GM06990 (cell line): Measurements from ENCODE around the gene ARID5B.

Source experiments
- DNase-seq: peaks from one replicate; pipeline ENCODE4 v3.0.0-alpha.2; 2011; ENCODE audit not compliant: insufficient read length; ENCODE audit errors: extremely low read depth
- H3K27me3 ChIP-seq: replicated peaks from 2 replicates; pipeline ENCODE4 v1.6.0; 2011; ENCODE audit warnings: low read length; ENCODE audit not compliant: control insufficient read depth, insufficient read depth
- H3K36me3 ChIP-seq: 2 replicates; pipeline ENCODE4 v1.5.1; 2011; ENCODE audit warnings: low read length; ENCODE audit not compliant: control insufficient read depth, insufficient read depth
- H3K4me3 ChIP-seq: replicated peaks from 2 replicates; pipeline ENCODE4 v1.5.1; 2011; ENCODE audit warnings: low read depth, mild to moderate bottlenecking, control low read depth, low read length
- TF ChIP-seq, protein P1 (sequence below): IDR thresholded peaks from 2 replicates; pipeline ENCODE4 v1.5.1; 2011; ENCODE audit warnings: low read length, control low read depth, mild to moderate bottlenecking, inconsistent platforms; ENCODE audit not compliant: insufficient read depth, poor library complexity, severe bottlenecking

The ARID5B gene

DNA sequence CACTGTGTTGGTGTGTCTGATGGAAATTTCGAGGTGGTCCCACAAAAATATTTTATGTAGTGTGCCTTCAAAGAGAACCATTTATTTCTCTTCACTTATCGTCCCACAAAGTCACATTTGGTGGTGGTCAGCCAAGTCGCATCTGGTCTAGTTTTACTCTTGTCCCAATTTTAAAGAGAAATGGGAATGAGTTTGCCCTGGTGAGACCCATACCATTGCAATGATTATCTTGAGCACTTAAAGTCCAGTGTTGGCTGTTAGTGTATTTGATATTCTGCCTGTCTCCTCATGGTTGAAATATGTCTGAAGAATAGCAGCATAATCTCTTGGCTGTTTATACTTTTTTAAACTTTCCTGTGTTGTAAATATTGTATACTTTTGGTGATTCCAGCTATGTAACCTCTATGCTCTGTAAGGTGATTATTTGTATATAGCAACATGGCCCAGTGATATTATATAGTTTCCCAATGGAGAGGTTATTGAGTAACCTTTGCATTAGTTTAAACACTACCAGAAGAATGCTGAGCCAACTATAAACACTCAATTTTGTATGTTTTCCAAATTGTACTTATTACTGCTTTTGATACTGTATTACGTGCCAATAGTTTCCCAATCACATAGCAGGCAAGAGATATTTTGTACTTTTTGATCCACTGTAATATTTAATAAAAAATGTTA, 194.9 kb downstream of the ARID5B start:
- TF ChIP-seq, protein P1, sequence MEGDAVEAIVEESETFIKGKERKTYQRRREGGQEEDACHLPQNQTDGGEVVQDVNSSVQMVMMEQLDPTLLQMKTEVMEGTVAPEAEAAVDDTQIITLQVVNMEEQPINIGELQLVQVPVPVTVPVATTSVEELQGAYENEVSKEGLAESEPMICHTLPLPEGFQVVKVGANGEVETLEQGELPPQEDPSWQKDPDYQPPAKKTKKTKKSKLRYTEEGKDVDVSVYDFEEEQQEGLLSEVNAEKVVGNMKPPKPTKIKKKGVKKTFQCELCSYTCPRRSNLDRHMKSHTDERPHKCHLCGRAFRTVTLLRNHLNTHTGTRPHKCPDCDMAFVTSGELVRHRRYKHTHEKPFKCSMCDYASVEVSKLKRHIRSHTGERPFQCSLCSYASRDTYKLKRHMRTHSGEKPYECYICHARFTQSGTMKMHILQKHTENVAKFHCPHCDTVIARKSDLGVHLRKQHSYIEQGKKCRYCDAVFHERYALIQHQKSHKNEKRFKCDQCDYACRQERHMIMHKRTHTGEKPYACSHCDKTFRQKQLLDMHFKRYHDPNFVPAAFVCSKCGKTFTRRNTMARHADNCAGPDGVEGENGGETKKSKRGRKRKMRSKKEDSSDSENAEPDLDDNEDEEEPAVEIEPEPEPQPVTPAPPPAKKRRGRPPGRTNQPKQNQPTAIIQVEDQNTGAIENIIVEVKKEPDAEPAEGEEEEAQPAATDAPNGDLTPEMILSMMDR: no peak
- no peak for DNase-seq

DNA sequence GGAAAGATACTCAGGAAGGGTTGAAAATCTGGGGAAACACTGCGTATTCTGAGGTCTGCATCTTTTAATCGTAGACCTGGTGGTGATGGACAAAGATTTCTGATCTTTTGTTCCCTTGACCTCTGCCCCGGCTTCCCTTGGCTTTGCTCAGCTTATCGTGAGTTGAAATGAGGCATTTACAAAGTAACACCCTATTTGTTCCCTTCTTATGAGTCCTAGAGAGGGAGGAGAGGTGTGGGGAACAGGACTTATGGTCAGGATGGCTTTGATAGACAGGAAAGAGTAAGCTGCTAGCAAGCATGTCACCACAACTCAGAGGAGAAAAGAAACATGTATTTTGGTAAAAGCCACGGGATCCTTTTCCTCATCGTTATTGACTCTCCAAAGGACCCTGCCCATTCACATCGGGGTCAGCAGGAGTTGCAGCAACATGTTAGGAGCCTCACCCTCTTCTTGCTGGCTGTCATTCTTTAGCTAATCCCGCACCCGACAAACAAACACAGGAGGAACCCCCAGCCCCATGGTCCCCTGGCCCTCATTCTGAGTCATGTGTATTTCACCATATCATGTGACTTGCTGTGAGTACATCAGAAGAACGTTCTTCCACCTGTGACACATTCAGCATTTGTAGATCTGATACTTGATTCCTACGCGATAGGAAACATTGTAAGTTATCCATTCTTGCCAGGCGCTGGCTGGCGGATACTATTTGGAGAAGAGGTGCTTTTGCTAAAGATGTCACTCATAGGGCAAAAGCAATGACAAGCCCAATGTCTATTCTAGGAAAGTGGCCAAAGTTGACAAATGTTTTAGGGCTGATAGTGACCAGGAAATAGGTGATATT, 197.0 kb downstream of the ARID5B start:
- Histone ChIP-seq H3K4me3 (no peak overlapping the region), H3K27me3 (no peaks in the 10 kb centered on the region), H3K36me3 (peaks cover 2% of the 10 kb centered on the region; the same call in 1 of the 2 replicates)
- no peak for DNase-seq
- TF ChIP-seq, protein P1: no peak

More for the DNA sequence above, 194.9 kb downstream of the ARID5B start:
- Histone ChIP-seq H3K4me3 (no peak overlapping the region), H3K36me3 (peaks cover 17% of the 10 kb centered on the region), H3K27me3 (no peaks in the 10 kb centered on the region)

DNA sequence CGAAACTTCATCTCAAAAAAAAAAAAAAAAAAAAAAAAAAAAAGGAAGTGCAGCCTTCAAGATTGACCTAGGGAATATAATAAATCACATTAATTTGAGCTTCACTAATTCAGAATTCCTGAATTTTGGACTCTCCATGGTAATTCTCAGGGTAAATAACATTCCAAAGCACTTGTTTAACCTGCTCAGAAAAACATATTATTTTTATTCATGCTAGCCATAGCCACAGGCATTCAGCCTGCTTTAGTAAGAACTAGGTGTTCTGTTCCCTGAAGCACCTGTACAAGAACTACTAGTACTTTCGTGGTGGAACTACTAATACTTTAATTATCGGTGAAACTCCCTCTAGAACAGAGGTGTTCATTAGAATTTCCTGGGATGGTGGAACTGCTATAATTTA, 197.8 kb downstream of the ARID5B start:
- H3K27me3 ChIP-seq: no peaks in the 10 kb centered on the region
- TF ChIP-seq, protein P1: no peak
- no peaks in the 10 kb centered on the region; the same call in 1 of the 2 replicates for H3K36me3 ChIP-seq
- H3K4me3 ChIP-seq: no peak overlapping the region
- DNase-seq: no peak

DNA sequence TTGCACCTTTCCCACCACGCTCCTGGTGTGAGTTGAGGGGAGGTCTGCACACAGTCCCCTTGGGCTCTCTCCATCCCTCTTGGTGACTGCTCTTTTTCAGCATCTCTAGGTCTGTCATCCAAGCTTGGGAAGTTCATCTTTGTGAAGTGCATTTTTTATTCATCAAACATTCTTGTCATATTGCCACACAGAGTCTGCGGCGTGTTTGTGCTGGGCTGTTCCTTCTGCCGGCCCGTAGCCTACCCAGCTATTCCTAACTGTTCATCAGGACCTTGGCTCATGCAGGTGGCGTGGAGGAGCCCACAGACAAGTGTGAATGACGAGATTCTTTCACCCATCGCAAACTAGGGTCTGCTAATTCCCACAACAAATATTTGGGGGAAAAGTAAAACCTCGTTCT, 202.4 kb downstream of the ARID5B start:
- H3K4me3 ChIP-seq: no peak overlapping the region
- no peaks in the 10 kb centered on the region for H3K27me3 ChIP-seq
- TF ChIP-seq, protein P1: no peak
- H3K36me3 ChIP-seq: no peaks in the 10 kb centered on the region
- no peak for DNase-seq

DNA sequence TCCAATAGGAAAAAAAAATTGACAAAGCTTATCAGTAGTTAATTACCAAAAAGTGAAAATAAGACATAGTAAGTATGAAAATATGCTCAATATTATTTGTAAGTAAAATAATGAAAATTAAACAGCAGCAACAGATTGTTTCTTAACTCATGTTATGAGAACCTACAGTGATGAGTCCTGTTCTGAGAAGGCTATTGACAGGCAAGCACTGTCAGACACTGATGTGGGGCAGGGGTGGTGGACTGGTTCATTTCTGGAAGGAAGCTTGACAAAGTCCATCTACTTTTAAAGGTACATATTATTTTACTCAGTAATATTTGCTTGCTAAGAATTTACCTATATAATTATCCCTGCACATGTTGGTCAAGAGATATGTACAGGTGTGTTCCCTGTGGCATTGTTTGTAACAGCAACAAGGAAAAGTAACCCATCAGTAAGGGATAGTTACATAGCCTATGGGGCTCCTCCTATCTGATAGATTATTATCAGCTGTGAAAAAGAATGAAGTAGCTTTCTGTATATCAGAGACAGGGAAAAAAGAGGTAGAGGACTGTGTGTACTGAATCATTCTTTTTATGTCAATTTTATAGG, 205.5 kb downstream of the ARID5B start:
- H3K4me3 ChIP-seq: no peak overlapping the region
- TF ChIP-seq, protein P1: no peak
- DNase-seq: no peak

More for the DNA sequence above, 205.5 kb downstream of the ARID5B start:
- H3K27me3 ChIP-seq: no peaks in the 10 kb centered on the region
- H3K36me3 ChIP-seq: no peaks in the 10 kb centered on the region
